GM12878 (cell line): ENCODE measurements around the gene EFCAB11. TPM values are rescaled to one million over a fixed set of nuclear protein-coding genes. Genes with fewer than 3 reads are reported as not detected.

Source experiments
- ATAC-seq: fragments of 200-7000 bp; cut with Tn5 transposase; 3 replicates; pipeline ENCODE4 v1.9.1; 2020; ENCODE audit warnings: mild to moderate bottlenecking, moderate library complexity
- BruUV-seq: library from RNA; stranded (reverse); fragments of 400-500 nt; replicated peaks from 2 replicates; lab custom pipeline; 2021; lab: Mats Ljungman, UMichigan
- CTCF ChIA-PET: fragments of 300-600 bp; sonication (Branson Sonifier 250); formaldehyde crosslinking; extraction: SDS; loops from one replicate; lab custom pipeline; 2021; ENCODE audit warnings: inconsistent platforms; lab: Yijun Ruan, JAX
- POLR2A ChIA-PET: fragments of 350-600 bp; formaldehyde crosslinking; extraction: SDS; loops from one replicate; lab custom pipeline; 2021; ENCODE audit warnings: inconsistent platforms; lab: Charles Lee
- RAD21 ChIA-PET: fragments of 300-600 bp; sonication (Branson Sonifier 250); formaldehyde crosslinking; loops from one replicate; lab custom pipeline; 2023; ENCODE audit warnings: antibody characterized with exemption; ENCODE audit not compliant: unreplicated experiment; lab: Charles Lee
- SMC1A ChIA-PET: fragments of 300-600 bp; sonication (Branson Sonifier 250); formaldehyde crosslinking; loops from one replicate; lab custom pipeline; 2023; ENCODE audit not compliant: unreplicated experiment, uncharacterized antibody; lab: Charles Lee
- DNase-seq: peaks from one replicate; pipeline ENCODE4 v3.0.0-alpha.2; 2011; ENCODE audit warnings: low read depth, low spot score
- FAIRE-seq: peaks from 3 replicates; lab custom pipeline; 2011; peaks lifted over from hg19 to GRCh38; lab: Jason Lieb, UNC
- H2AFZ ChIP-seq: 2 replicates; pipeline ENCODE4 v1.6.0; 2011; ENCODE audit warnings: low read depth, low read length, control low read depth; ENCODE audit not compliant: control insufficient read depth
- H3K27ac ChIP-seq: 2 replicates; pipeline ENCODE4 v1.5.1; 2011; ENCODE audit warnings: control low read depth; ENCODE audit not compliant: control insufficient read depth, insufficient read depth
- H3K27me3 ChIP-seq, 2 experiments: replicated peaks in 1 of 2; 2 replicates each; pipeline versions ENCODE4 v1.6.0 to v1.6.1; 2011; ENCODE audit warnings: low read length in 1 of 2; ENCODE audit not compliant: control insufficient read depth in 2 of 2, insufficient read depth in 2 of 2
- H3K36me3 ChIP-seq, 2 experiments: 2 replicates each; pipeline ENCODE4 v1.5.1; 2011; ENCODE audit warnings: low read length in 1 of 2; ENCODE audit not compliant: control insufficient read depth in 2 of 2, insufficient read depth in 2 of 2
- H3K4me1 ChIP-seq: 2 replicates; pipeline ENCODE4 v1.6.1; 2011; ENCODE audit warnings: mild to moderate bottlenecking, low read length, moderate library complexity, mixed read lengths; ENCODE audit not compliant: control insufficient read depth, insufficient read depth
- H3K4me2 ChIP-seq: 2 replicates; pipeline ENCODE4 v1.6.0; 2011; ENCODE audit warnings: control low read depth; ENCODE audit not compliant: control insufficient read depth, insufficient read depth
- H3K4me3 ChIP-seq: fragments of 200-600 bp; sonication (generic); 2 replicates; pipeline ENCODE4 v1.5.1; 2016
- H3K79me2 ChIP-seq: 2 replicates; pipeline ENCODE4 v1.6.0; 2011; ENCODE audit warnings: low read length; ENCODE audit not compliant: control insufficient read depth, insufficient read depth
- H3K9ac ChIP-seq: 2 replicates; pipeline ENCODE4 v1.8.0; 2011; ENCODE audit warnings: low read length, control low read depth, mixed read lengths; ENCODE audit not compliant: control insufficient read depth, insufficient read depth
- H3K9me3 ChIP-seq: replicated peaks from 3 replicates; pipeline ENCODE4 v1.5.1; 2011; ENCODE audit warnings: mild to moderate bottlenecking, low read length; ENCODE audit not compliant: control insufficient read depth, insufficient read depth
- H4K20me1 ChIP-seq: 2 replicates; pipeline ENCODE4 v1.6.0; 2011; ENCODE audit not compliant: control insufficient read depth, insufficient read depth
- ATF7 ChIP-seq: fragments of 450-650 bp; IDR thresholded peaks from 2 replicates; pipeline ENCODE4 v1.6.1; 2016; ENCODE audit warnings: low read depth, mild to moderate bottlenecking
- BHLHE40 ChIP-seq, 2 experiments: fragments of 450-650 bp in 1 of 2; IDR thresholded peaks; 2 replicates each; pipeline ENCODE4 v1.6.1; 2011 to 2017; ENCODE audit warnings: low read depth in 2 of 2, borderline replicate concordance in 1 of 2, improper control_type of control experiment in 1 of 2, low read length in 1 of 2, mild to moderate bottlenecking in 1 of 2
- CREM ChIP-seq: IDR thresholded peaks from 2 replicates; pipeline ENCODE4 v1.6.1; 2014; ENCODE audit warnings: antibody characterized with exemption, low read depth
- IKZF1 ChIP-seq: fragments of 450-650 bp; conservative IDR thresholded peaks from 2 replicates; pipeline ENCODE4 v1.6.1; 2017; ENCODE audit warnings: antibody characterized with exemption, mild to moderate bottlenecking
- JUNB ChIP-seq: IDR thresholded peaks from 2 replicates; pipeline ENCODE4 v1.6.1; 2016; ENCODE audit warnings: antibody characterized with exemption, mild to moderate bottlenecking
- MTA2 ChIP-seq: fragments of 450-650 bp; IDR thresholded peaks from 2 replicates; pipeline ENCODE4 v1.6.1; 2016; ENCODE audit warnings: low read depth, mild to moderate bottlenecking, moderate library complexity
- NR2C2 ChIP-seq: IDR thresholded peaks from 2 replicates; pipeline ENCODE4 v1.6.1; 2011; ENCODE audit warnings: borderline replicate concordance, low read depth; ENCODE audit not compliant: control insufficient read depth, insufficient read length
- PRDM15 ChIP-seq: fragments of 450-650 bp; formaldehyde crosslinking; IDR thresholded peaks from 2 replicates; pipeline ENCODE4 v1.4.0; 2020; ENCODE audit warnings: mild to moderate bottlenecking, moderate library complexity
- RELA ChIP-seq: fragments of 450-650 bp; IDR thresholded peaks from 2 replicates; pipeline ENCODE4 v1.8.0; 2014; ENCODE audit warnings: borderline replicate concordance; ENCODE audit not compliant: partially characterized antibody
- WRNIP1 ChIP-seq: IDR thresholded peaks from 2 replicates; pipeline ENCODE4 v1.6.1; 2011; ENCODE audit warnings: low read depth, low read length, improper control_type of control experiment, borderline replicate concordance
- WGBS: methylation state at CpG from one replicate; pipeline ENCODE4 v1.1.6; 2016; ENCODE audit warnings: low lambda C conversion rate; ENCODE audit not compliant: insufficient replicate concordance, insufficient coverage; ENCODE audit errors: missing lambda C conversion rate; 5-methylcytosine and 5-hydroxymethylcytosine counted together
- in situ Hi-C: fragments of 300-500 bp; cut with MboI; formaldehyde crosslinking; loops from 9 replicates; pipeline ENCODE4 v1.14.3; 2018; ENCODE audit warnings: mixed read lengths
- intact Hi-C: fragments of 100-400 bp; cut with micrococcal nuclease; formaldehyde crosslinking; loops from one replicate; pipeline ENCODE4 v1.14.2; 2022; ENCODE audit not compliant: unreplicated experiment
- polyA plus RNA-seq, 11 experiments: library from polyadenylated mRNA; depleted of rRNA in 4 of 11; unstranded in 6 of 11; stranded (reverse) in 5 of 11; fragments of >200 nt; fragmentation: Nextera tagmentation in 4 of 11; fragmentation: Illumina TruSeq in 1 of 11; extraction: Ambion mirVana in 4 of 11; extraction: Trizol in 1 of 11; gene quantifications; 1 replicate in 1 of 11; 2 replicates in 10 of 11; pipeline versions ENCODE4 v1.2.1 to v1.2.3, GENCODE V29; 2011 to 2016; ENCODE audit warnings: inconsistent platforms in 2 of 11, missing spikeins in 2 of 11, low read depth in 1 of 11
- total RNA-seq, 4 experiments: library from RNA; depleted of rRNA in 3 of 4; stranded (reverse); fragments of >200 nt in 3 of 4; fragmentation: Illumina TruSeq in 1 of 4; extraction: Trizol in 1 of 4; gene quantifications; 2 replicates each; pipeline versions ENCODE4 v1.2.1 to v1.2.3, GENCODE V29; 2013 to 2021

Gene EFCAB11
- total and polyA plus RNA-seq, 10 of the 15 experiments (the other 5 are each of a cell fraction or from before 2014, with no cell fraction given), result 8.6 to 37.4 (median 18.0) TPM

- FAIRE-seq, result no peak
- POLR2A ChIA-PET, result no interaction called here
- 65% methylated on average over 3 of the region's 3 CpGs for WGBS
- no peaks in the 10 kb centered on the region for H3K9me3 ChIP-seq
- no peaks in the 10 kb centered on the region for H3K36me3 ChIP-seq
- H3K4me1 ChIP-seq, result no peaks in the 10 kb centered on the region
- no peaks in the 10 kb centered on the region for H3K27me3 ChIP-seq
- no peak overlapping the region for H3K27ac ChIP-seq
- intact Hi-C loops (no loop called here), in situ Hi-C loops (no loop called here)
- no TSS peak for BruUV-seq
- TF ChIP-seq CREM (no peak), BHLHE40 (IDR thresholded peaks at IDR 0.05; ENCODE audit: borderline replicate concordance in 1 of 2, low read depth in 2 of 2, low read length in 1 of 2) (no peak), PRDM15 (no peak), ATF7 (no peak), JUNB (no peak), WRNIP1 (no peak), NR2C2 (no peak), RELA (no peak), MTA2 (no peak), IKZF1 (no peak)
- RAD21 ChIA-PET, result no interaction called here
- no peak overlapping the region for H3K4me2 ChIP-seq
- SMC1A ChIA-PET, result interaction anchor here (1.1 kb wide), 1 partner anchor 8 kb away, joined by 4 read pairs; no protein-coding TSS in a partner anchor
- H3K9ac ChIP-seq, result no peak overlapping the region
- CTCF ChIA-PET, result interaction anchor here (1.0 kb wide), 1 partner anchor 11 kb away, joined by 3 read pairs; no protein-coding TSS in a partner anchor
- no peak for ATAC-seq
- no peak overlapping the region for H2AFZ ChIP-seq
- no peak for DNase-seq
- H3K4me3 ChIP-seq, result no peak overlapping the region
- no peaks in the 10 kb centered on the region; the same call in 1 of the 2 replicates for H4K20me1 ChIP-seq
- no peaks in the 10 kb centered on the region for H3K79me2 ChIP-seq
Observed at GRCh38 chr14:89842837-89843236, 111.7 kb downstream of the EFCAB11 start.
